T-helper 1 cell treated with Interleukin-12 subunit alpha and Interleukin-12 subunit beta and Interleukin-4 antibody, amounts not matched to agents 30 ng/mL and 1 ng/mL, for 36 hours (primary cell): ENCODE data around the gene SLFN5. TPM values are rescaled to one million over a fixed set of nuclear protein-coding genes. Genes with fewer than 3 reads are reported as not detected.
"Not testable (repeated sequence)": the region's sequence is repeated elsewhere in the genome, so short reads cannot be mapped to it uniquely, and the experiment has no call there.

Experiments
- intact Hi-C: fragments of 100-400 bp; cut with micrococcal nuclease; formaldehyde crosslinking; loops from one replicate; pipeline ENCODE4 v1.15.1; 2024
- total RNA-seq: library from RNA; stranded (reverse); gene quantifications from 2 replicates; pipeline ENCODE4 v1.2.3, GENCODE V29; 2022

The SLFN5 gene
- total RNA-seq, 1 donor from 2014 or later: 115 TPM

GRCh38 chr17:35287286-35287811 is 44.5 kb downstream of the SLFN5 start:
- intact Hi-C loops: no loop called here

DNA sequence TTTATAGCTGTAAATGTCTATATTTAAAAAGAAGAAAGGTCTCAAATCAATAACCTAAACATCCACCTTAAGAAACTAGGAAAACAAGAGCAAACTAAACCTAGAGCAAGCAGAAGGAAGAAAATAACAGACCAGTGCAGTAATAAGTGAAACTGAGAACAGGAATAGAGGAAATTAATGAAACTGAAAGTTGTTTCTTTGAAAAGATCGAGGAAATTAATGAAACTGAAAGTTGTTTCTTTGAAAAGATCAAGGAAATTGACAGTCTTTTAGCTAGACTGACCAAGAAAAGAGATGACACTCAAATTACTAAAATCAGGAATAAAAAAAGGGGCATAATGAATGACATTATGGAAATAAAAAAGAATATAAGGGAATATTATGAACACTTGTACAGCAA is 46.4 kb downstream of the SLFN5 start:
- intact Hi-C loops: loop anchor here (1.0 to 2.0 kb wide), 2 partner anchors 23 to 46 kb away; partner anchors contain the start of gene SLFN5

GRCh38 chr17:35291802-35292201 is 48.9 kb downstream of the SLFN5 start:
- intact Hi-C loops: no loop called here

DNA sequence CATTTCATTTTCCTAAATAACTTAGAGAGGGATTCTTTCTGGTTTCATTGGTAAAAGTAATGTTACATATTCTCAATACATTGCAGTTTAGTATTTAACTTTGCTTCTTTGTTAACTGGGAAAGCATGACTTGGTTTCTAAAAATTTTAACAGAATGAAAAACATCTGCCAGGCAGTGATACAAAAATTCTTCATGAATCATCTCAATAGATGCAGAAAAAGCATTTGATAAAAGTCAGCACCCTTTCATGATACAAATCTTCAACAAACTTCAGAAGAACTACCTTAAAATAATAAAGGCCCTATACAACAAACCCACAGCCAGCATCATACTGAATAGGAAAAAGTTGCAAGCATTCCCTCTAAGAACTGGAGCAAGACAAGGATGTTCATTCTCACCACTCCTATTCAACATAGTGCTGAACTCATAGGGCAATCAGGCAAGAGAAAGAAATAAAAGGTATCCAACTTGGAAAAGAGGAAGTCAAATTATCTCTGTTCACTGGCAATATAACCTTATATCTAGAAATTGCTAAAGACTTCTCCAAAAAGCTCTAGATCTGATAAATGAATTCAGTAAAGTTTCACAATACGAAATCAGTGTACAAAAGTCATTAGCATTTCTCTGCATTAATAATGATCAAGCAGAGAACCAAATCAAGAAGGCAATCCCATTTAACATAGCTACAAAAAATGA is 50.4 kb downstream of the SLFN5 start:
- intact Hi-C loops: no loop called here

- intact Hi-C loops: no loop called here
Observed at GRCh38 chr17:35294756-35295155, 51.9 kb downstream of the SLFN5 start.

GRCh38 chr17:35295686-35296085 is 52.8 kb downstream of the SLFN5 start:
- intact Hi-C loops: no loop called here

- intact Hi-C loops: no loop called here
Observed at GRCh38 chr17:35297666-35298065, 54.8 kb downstream of the SLFN5 start.

DNA sequence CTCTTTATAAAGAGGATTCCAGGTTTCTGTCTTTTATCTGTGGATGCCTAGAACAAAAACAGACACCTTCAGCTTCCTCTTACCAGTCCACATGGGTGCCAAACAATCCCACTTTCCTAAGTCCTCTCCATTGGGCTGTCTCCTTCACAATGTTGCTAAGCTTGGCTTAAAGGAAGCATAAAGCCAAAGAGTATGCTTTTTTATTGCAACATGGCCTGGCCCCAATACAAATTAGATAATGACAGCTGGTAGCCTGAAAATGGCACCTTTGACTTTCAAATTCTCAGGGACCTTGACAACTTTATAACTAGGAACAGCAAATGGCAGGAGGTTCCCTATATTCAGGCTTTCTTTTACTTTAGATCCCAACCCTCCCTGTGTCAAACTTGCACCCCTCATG is 55.8 kb downstream of the SLFN5 start:
- intact Hi-C loops: no loop called here

DNA sequence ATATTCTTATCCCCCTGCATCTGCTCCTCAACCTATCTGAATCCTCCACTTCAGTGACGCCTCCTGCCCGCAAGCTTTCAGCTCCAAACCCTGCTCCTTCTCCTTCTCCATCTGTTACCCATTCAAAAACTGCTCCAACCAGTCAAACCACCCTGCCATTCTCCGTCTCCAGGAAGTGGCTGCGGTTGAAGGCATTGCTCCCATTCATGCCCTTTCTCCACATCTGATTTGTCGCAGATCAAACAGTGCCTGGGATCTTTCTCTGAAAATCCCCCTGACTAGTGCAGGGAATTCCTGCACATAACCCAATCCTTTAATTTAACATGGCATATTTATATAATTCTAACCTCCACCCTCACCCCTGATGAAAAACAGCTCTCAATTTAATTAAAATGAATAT is 56.3 kb downstream of the SLFN5 start:
- intact Hi-C loops: no loop called here

DNA sequence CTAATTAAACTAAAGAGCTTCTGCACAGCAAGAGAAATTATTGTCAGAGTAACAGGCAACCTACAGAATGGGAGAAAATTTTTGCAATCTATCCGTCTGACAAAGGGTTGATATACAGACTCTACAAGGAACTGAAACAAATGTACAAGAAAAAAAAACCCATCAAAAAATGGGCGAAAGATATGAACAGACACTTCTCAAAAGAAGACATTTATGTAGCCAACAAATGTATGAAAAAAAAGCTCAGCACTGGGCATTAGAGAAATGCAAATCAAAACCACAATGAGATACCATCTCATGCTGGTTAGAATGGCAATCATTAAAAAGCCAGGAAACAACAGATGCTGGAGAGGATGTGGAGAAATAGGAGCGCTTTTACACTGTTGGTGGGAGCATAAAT is 66.5 kb downstream of the SLFN5 start:
- intact Hi-C loops: not testable (repeated sequence)

DNA sequence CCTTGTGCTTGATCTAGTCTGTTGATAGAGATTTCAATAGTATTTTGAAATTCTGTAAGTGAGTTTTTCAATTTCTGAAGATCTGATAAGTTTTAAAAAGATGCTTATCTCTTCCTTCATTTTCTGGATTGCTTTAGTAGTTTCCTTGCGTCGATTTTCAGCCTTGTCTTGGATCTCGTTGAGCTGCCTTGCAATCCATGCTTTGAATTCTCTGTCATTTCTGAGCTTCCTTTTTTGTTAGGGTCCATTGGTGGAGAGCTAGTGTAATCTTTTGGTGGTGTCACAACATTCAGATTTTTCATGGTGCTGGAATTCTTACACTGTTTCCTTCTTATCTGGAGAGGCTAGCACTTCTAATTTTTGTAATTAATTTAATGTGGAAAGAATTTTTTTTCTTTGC is 69.5 kb downstream of the SLFN5 start:
- intact Hi-C loops: loop anchor here (1.0 to 5.0 kb wide), 11 partner anchors 23 to 497 kb away; partner anchors contain the start of genes PEX12, SLFN13 and TAF15

- intact Hi-C loops: loop anchor here (1.0 to 5.0 kb wide), 18 partner anchors 24 to 496 kb away; partner anchors contain the start of genes AP2B1, PEX12, SLFN12 and SLFN12L
Observed at GRCh38 chr17:35312790-35313711, 70.2 kb downstream of the SLFN5 start.

DNA sequence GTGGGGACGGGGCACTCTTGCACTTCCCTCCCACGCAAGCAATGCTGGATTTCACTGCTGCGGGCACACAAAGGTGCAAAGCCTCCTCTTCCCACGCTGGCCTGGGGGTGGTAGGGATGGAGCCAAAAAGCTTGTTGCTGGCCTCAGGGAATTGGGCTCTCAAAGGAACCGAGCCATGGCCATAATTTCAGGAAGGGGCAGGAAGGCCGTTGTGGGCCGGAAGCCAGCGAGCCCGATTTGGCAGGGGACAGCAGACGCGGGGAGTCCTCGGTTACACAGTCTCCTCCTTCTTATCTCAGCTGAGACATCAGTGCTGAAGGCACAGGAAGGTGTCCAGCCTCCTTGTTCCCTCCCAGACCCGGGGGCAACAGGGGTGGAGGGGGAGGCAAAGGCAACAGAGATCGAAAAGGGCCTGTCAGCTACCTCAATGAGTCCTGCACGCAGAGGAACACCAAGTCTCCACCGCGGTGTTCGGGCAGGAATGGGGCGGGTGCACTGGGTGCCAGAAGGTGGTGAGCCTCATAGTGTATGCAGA is 71.1 kb downstream of the SLFN5 start:
- intact Hi-C loops: loop anchor here (1.0 to 5.0 kb wide), 11 partner anchors 27 to 433 kb away; partner anchors contain the start of genes AP2B1, PEX12, SLFN12 and SLFN12L

DNA sequence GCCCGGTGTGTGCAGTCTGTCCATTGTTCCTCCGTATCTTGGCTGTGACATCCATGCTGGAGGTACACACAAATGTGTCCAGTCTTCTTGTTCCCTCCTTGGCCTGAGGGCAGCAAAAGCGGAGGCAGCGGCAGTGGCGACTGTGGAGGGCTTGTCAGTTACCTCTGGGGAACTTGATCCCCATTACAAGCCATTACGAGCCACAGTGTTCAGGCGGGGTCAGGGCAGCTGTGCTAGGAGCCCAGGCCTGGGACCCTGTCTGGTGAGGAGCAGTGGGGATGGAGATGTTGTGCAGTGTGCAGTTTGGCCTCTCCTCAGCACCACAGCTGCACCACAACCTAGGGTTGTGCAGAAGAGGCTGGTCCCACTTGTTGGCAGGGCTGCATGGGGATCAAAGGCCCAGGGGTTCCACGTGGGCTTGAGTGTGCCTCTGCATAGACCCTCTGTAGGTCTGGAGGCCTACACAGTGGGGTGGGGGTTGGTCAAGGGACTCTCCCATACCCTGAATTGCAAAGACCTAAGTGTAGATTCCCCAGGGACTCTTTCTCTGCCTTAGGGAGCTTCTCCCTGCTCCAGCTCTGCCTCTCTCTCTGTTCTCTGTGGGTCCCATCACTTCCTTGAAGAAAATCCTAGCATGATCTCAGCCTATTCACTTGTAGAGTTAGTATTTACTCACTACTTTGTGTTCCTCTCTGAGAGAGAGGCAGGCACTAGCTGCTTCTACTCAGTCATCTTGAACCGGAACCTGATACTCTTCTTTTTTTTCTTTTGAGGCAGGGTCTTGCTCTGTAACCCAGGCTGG is 71.7 kb downstream of the SLFN5 start:
- intact Hi-C loops: loop anchor here (5.0 kb wide), 2 partner anchors 133 to 433 kb away; partner anchors contain the start of gene SLFN13

DNA sequence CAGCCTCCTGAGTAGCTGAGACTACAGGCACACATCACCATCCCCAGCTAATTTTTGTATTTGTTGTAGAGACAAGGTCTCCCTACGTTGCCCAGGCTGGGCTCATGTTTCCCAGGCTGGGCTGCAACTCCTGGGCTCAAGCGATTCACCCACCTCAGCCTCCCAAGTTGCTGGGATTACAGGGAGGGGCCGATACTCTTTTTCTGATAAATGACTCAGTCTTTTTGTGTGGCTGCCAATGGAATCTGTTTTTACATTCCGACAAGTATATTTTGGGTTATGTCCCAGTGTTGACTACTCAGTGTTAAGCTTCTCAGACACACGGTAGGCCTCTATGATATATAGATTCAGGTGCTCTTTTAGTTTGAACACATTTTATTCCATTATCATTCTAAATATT is 72.4 kb downstream of the SLFN5 start:
- intact Hi-C loops: no loop called here

DNA sequence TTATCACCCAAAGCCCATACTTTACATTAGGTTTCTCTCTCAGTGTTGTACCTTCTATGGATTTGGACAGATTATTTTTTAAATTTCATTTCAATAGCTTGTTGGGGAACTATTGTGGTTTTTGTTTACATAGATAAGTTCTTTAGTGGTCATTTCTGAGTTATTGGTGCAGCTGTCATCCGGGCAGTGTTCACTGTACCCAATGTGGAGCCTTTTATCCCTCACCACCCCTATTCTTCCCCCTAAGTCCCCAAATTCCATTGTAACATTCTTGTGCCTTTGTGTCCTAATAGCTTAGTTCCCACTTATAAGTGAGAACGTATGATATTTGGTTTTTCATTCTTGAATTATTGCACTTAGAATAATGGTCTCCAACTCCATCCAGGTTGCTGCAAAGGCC is 73.1 kb downstream of the SLFN5 start:
- intact Hi-C loops: no loop called here

DNA sequence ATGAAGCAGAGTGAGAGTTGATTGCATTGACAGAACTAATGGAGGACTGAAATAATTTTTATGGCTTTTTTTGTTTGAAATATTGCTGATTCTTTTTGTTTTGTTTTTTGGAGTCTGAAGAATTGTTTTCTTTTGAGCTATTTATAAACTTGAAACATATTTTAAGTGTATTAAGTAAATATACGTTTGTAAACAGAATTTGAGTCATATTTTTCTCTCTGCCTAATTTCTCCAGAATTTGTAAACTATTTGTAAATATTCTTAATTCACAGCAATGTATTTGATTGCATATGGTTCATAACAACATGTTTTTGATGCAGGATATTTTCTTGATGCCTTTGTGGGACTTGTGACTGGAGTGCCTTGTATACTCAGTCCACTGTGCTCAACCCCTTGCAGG is 79.9 kb downstream of the SLFN5 start:
- intact Hi-C loops: no loop called here
